GM12891 (cell line): ENCODE data around the gene ACER2.

Experiments used
- POLR2A ChIP-seq: IDR thresholded peaks from 2 replicates; pipeline ENCODE4 v1.6.1; 2011; ENCODE audit warnings: low read depth, low read length, control low read depth
- POLR2AphosphoS5 ChIP-seq: IDR thresholded peaks from 2 replicates; pipeline ENCODE4 v1.6.1; 2011; ENCODE audit warnings: low read depth, low read length, control low read depth

DNA sequence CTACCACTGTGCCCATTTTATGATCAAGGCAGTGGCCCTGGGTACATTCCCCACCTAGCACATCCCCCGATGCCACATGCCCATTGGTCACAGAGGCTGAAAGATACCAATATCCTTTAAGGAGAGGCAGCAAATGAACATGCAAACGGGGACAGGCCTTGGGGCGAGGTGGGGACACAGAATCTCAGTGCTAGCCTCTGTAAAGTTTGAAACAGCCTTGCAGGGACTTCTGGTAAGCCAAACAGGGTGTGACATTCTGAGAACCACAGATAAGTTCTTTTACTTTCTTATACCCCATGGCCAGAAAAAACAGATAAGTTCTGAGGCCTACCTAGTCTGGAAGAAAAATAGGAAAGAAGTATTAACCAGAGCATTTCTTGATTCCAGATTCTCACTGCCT is 60.5 kb downstream of the ACER2 start:
- no peak for TF ChIP-seq POLR2A
- no peak for TF ChIP-seq POLR2AphosphoS5
